HepG2 (cell line): ENCODE data around the gene RPL37. TPM values are rescaled to one million over a fixed set of nuclear protein-coding genes. Genes with fewer than 3 reads are reported as not detected.

Experiments used
- ATAC-seq: fragments of 200-7000 bp; cut with Tn5 transposase; 3 replicates; pipeline ENCODE4 v1.9.1; 2020; ENCODE audit warnings: mild to moderate bottlenecking, moderate library complexity
- BruUV-seq: library from RNA; stranded (reverse); fragments of 400-500 nt; replicated peaks from 2 replicates; lab custom pipeline; 2021; lab: Mats Ljungman, UMichigan
- CTCF ChIA-PET: fragments of 300-600 bp; formaldehyde crosslinking; extraction: SDS; loops from one replicate; lab custom pipeline; 2021; ENCODE audit warnings: low total read pairs, inconsistent platforms, low intra/inter-chr PET ratio; lab: Yijun Ruan, JAX
- POLR2A ChIA-PET: fragments of 350-600 bp; sonication (Branson Sonifier 250); formaldehyde crosslinking; loops from one replicate; lab custom pipeline; 2020; ENCODE audit warnings: antibody characterized with exemption, inconsistent platforms; lab: Yijun Ruan, JAX
- DNase-seq: peaks from one replicate; pipeline ENCODE4 v3.0.0-alpha.2; 2015; ENCODE audit warnings: low spot score
- FAIRE-seq: peaks from 3 replicates; lab custom pipeline; 2011; peaks lifted over from hg19 to GRCh38; lab: Jason Lieb, UNC
- H2AFZ ChIP-seq: one replicate; pipeline ENCODE4 v1.6.1; 2011; ENCODE audit warnings: low read length, inconsistent platforms
- H3K27ac ChIP-seq: fragments of 300-600 bp; 3 replicates; pipeline ENCODE4 v1.8.0; 2011; ENCODE audit warnings: mixed run types, mild to moderate bottlenecking, mixed read lengths, low read length, inconsistent platforms; ENCODE audit not compliant: insufficient read depth; ENCODE audit errors: extremely low read length
- H3K27me3 ChIP-seq, 2 experiments: fragments of 200-600 bp in 1 of 2; 2 replicates in 1 of 2; 3 replicates in 1 of 2; pipeline versions ENCODE4 v1.6.0 to v1.8.0; 2011; ENCODE audit warnings: low read length in 2 of 2, mild to moderate bottlenecking in 2 of 2, moderate library complexity in 2 of 2, inconsistent platforms in 1 of 2; ENCODE audit not compliant: insufficient read depth in 2 of 2, control insufficient read depth in 1 of 2
- H3K36me3 ChIP-seq, 2 experiments: fragments of 200-600 bp in 1 of 2; replicated peaks in 1 of 2; 2 replicates in 1 of 2; 3 replicates in 1 of 2; pipeline versions ENCODE4 v1.5.1 to v1.8.0; 2011; ENCODE audit warnings: low read length in 2 of 2, inconsistent platforms in 1 of 2; ENCODE audit not compliant: insufficient read depth in 2 of 2, control insufficient read depth in 1 of 2
- H3K4me1 ChIP-seq: 2 replicates; pipeline ENCODE4 v1.5.1; 2012; ENCODE audit warnings: low read length, inconsistent platforms; ENCODE audit not compliant: insufficient read depth
- H3K4me2 ChIP-seq: 2 replicates; pipeline ENCODE4 v1.6.0; 2011; ENCODE audit warnings: low read depth, low read length, inconsistent platforms
- H3K4me3 ChIP-seq, 3 experiments: fragments of 200-600 bp in 1 of 3; sonication (generic), shearing (Covaris generic) in 1 of 3; replicated peaks in 1 of 3; 2 replicates each; pipeline ENCODE4 v1.5.1; 2011 to 2016; ENCODE audit warnings: low read length in 3 of 3, inconsistent platforms in 2 of 3, low read depth in 2 of 3, mild to moderate bottlenecking in 2 of 3, control low read depth in 1 of 3, mixed read lengths in 1 of 3; ENCODE audit not compliant: insufficient read depth in 1 of 3
- H3K79me2 ChIP-seq: one replicate; pipeline ENCODE4 v1.6.1; 2011; ENCODE audit warnings: low read length, inconsistent platforms; ENCODE audit not compliant: insufficient read depth
- H3K9ac ChIP-seq: 2 replicates; pipeline ENCODE4 v1.6.0; 2011; ENCODE audit warnings: mild to moderate bottlenecking, low read depth, low read length, inconsistent platforms; ENCODE audit not compliant: insufficient read depth
- H3K9me3 ChIP-seq: 2 replicates; pipeline ENCODE4 v1.5.1; 2012; ENCODE audit warnings: mild to moderate bottlenecking, low read length
- H4K20me1 ChIP-seq: 2 replicates; pipeline ENCODE4 v1.6.0; 2011; ENCODE audit warnings: inconsistent platforms, mild to moderate bottlenecking, low read length, moderate library complexity; ENCODE audit not compliant: insufficient read depth
- EEA1 ChIP-seq: sonication (generic); formaldehyde crosslinking; IDR thresholded peaks from 2 replicates; pipeline ENCODE4 v1.5.1; 2020; ENCODE audit warnings: mild to moderate bottlenecking, missing genetic modification reagents, borderline replicate concordance
- HHEX ChIP-seq: IDR thresholded peaks from 2 replicates; pipeline ENCODE4 v1.6.1; 2016; ENCODE audit warnings: control low read depth
- KDM2A ChIP-seq: sonication (generic); formaldehyde crosslinking; IDR thresholded peaks from 2 replicates; pipeline ENCODE4 v1.4.0; 2020; ENCODE audit warnings: low read depth, missing genetic modification reagents, borderline replicate concordance
- KDM3A ChIP-seq: IDR thresholded peaks from 2 replicates; pipeline ENCODE4 v1.6.1; 2018; ENCODE audit warnings: low read depth, missing compliant biosample characterization
- MAFK ChIP-seq, 2 experiments: IDR thresholded peaks in 1 of 2; conservative IDR thresholded peaks in 1 of 2; 2 replicates each; pipeline ENCODE4 v1.6.1; 2011; ENCODE audit warnings: improper control_type of control experiment in 2 of 2, low read length in 2 of 2
- MXI1 ChIP-seq: IDR thresholded peaks from 3 replicates; pipeline ENCODE4 v1.6.1; 2012; ENCODE audit warnings: low read depth, low read length, inconsistent platforms, borderline replicate concordance
- POGZ ChIP-seq: sonication (generic); formaldehyde crosslinking; IDR thresholded peaks from 2 replicates; pipeline ENCODE4 v1.4.0; 2020; ENCODE audit warnings: mild to moderate bottlenecking, missing genetic modification reagents
- ZKSCAN8 ChIP-seq: IDR thresholded peaks from 2 replicates; pipeline ENCODE4 v1.6.1; 2016; ENCODE audit warnings: borderline replicate concordance, missing genetic modification reagents, missing compliant biosample characterization
- ZNF768 ChIP-seq: sonication (generic); formaldehyde crosslinking; IDR thresholded peaks from 2 replicates; pipeline ENCODE4 v1.4.0; 2020; ENCODE audit warnings: missing genetic modification reagents
- ZNF772 ChIP-seq: sonication (generic); formaldehyde crosslinking; IDR thresholded peaks from 2 replicates; pipeline ENCODE4 v1.5.0; 2020; ENCODE audit warnings: mild to moderate bottlenecking, missing genetic modification reagents
- WGBS: methylation state at CpG from one replicate; pipeline ENCODE4 v1.1.6; 2017; ENCODE audit warnings: low lambda C conversion rate; 5-methylcytosine and 5-hydroxymethylcytosine counted together
- in situ Hi-C: cut with HindIII; loops from 2 replicates; pipeline ENCODE4 v1.10.0; 2017; ENCODE audit warnings: low pct_unique_long_range_greater_than_20kb; ENCODE audit not compliant: extremely low pct_ligation_motif_present
- intact Hi-C: fragments of 100-400 bp; cut with micrococcal nuclease; formaldehyde crosslinking; loops from one replicate; pipeline ENCODE4 v1.10.0; 2022; ENCODE audit not compliant: unreplicated experiment
- polyA plus RNA-seq, 8 experiments: library from polyadenylated mRNA; depleted of rRNA in 3 of 8; stranded (reverse) in 7 of 8; unstranded in 1 of 8; fragments of >200 nt; fragmentation: Illumina TruSeq in 4 of 8; extraction: Trizol in 4 of 8; gene quantifications; 2 replicates each; pipeline versions ENCODE4 v1.2.1 to v1.2.3, GENCODE V29; 2011 to 2016; ENCODE audit warnings: low read depth in 4 of 8, missing spikeins in 1 of 8, mixed read lengths in 1 of 8; ENCODE audit not compliant: insufficient read depth in 1 of 8
- total RNA-seq, 5 experiments: library from RNA; depleted of rRNA; stranded (reverse); fragments of >200 nt; fragmentation: Illumina TruSeq; extraction: Trizol; gene quantifications; 2 replicates each; pipeline ENCODE4 v1.2.3, GENCODE V29; 2016; ENCODE audit warnings: low read depth in 1 of 5
- TF ChIP-seq, protein P1 (sequence below): sonication (generic); formaldehyde crosslinking; conservative IDR thresholded peaks from 2 replicates; pipeline ENCODE4 v1.4.0; 2020; ENCODE audit warnings: missing genetic modification reagents
- TF ChIP-seq, protein P2 (sequence below): sonication (generic); formaldehyde crosslinking; conservative IDR thresholded peaks from 2 replicates; pipeline ENCODE4 v1.4.0; 2020; ENCODE audit warnings: missing genetic modification reagents

RPL37 gene
- total and polyA plus RNA-seq, 2 of the 13 experiments (the other 11 are each of a cell fraction or from before 2014, with no cell fraction given): 1,981 to 3,367 TPM

DNA sequence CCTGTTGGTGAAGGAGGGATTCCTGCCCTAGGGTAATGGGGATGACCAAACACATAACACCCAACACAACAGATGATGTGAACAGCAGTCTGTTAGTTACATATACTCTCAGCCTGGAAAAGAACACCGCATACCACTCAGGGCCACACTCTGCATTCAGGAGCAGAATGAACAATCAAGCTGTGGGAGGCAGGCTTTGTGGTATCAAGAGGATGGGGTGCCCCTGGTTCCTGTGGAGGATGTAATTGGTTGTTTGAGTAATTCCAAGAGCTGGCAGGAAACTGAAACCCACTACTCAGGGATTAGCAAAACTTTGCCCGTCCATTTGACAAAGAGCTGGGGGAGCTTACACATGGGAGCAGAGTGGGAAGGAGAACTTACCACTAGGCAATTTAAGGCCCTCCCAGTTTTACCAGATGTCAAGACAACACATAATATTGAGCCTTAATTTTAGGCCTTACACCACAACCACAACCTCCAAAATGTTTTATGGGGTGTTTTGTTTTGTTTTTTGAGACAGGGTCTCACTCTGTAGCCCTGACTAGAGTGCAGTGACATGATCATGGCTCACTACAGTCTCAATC is 21.2 kb downstream of the RPL37 start:
- H3K27ac ChIP-seq: no peak overlapping the region
- no peaks in the 10 kb centered on the region for H3K79me2 ChIP-seq
- no TSS peak for BruUV-seq
- FAIRE-seq (no peak), DNase-seq (no peak), ATAC-seq (peak; percentile 43)
- CTCF ChIA-PET: no interaction called here
- no peaks in the 10 kb centered on the region for H3K27me3 ChIP-seq
- H3K36me3 ChIP-seq: no peaks in the 10 kb centered on the region
- no peak overlapping the region for H3K4me3 ChIP-seq
- H3K4me1 ChIP-seq: no peaks in the 10 kb centered on the region
- H3K9ac ChIP-seq: no peak overlapping the region
- no peaks in the 10 kb centered on the region for H3K9me3 ChIP-seq
- in situ Hi-C loops (no loop called here), intact Hi-C loops (no loop called here)
- no peaks in the 10 kb centered on the region for H4K20me1 ChIP-seq
- POLR2A ChIA-PET: no interaction called here
- TF ChIP-seq KDM3A (CRISPR knock-in tag) (no peak), POGZ (CRISPR knock-in tag) (no peak), EEA1 (CRISPR knock-in tag) (no peak), ZNF772 (CRISPR knock-in tag) (no peak), MAFK (conservative IDR thresholded peaks at IDR 0.05 in 1 of 2, IDR thresholded peaks at IDR 0.05 in 1 of 2; ENCODE audit: low read length in 2 of 2) (no peak), HHEX (no peak), KDM2A (CRISPR knock-in tag) (no peak), ZKSCAN8 (no peak), ZNF768 (CRISPR knock-in tag) (no peak), MXI1 (no peak)
- TF ChIP-seq, protein P1, sequence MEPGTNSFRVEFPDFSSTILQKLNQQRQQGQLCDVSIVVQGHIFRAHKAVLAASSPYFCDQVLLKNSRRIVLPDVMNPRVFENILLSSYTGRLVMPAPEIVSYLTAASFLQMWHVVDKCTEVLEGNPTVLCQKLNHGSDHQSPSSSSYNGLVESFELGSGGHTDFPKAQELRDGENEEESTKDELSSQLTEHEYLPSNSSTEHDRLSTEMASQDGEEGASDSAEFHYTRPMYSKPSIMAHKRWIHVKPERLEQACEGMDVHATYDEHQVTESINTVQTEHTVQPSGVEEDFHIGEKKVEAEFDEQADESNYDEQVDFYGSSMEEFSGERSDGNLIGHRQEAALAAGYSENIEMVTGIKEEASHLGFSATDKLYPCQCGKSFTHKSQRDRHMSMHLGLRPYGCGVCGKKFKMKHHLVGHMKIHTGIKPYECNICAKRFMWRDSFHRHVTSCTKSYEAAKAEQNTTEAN (CRISPR knock-in tag): no peak
- TF ChIP-seq, protein P2, sequence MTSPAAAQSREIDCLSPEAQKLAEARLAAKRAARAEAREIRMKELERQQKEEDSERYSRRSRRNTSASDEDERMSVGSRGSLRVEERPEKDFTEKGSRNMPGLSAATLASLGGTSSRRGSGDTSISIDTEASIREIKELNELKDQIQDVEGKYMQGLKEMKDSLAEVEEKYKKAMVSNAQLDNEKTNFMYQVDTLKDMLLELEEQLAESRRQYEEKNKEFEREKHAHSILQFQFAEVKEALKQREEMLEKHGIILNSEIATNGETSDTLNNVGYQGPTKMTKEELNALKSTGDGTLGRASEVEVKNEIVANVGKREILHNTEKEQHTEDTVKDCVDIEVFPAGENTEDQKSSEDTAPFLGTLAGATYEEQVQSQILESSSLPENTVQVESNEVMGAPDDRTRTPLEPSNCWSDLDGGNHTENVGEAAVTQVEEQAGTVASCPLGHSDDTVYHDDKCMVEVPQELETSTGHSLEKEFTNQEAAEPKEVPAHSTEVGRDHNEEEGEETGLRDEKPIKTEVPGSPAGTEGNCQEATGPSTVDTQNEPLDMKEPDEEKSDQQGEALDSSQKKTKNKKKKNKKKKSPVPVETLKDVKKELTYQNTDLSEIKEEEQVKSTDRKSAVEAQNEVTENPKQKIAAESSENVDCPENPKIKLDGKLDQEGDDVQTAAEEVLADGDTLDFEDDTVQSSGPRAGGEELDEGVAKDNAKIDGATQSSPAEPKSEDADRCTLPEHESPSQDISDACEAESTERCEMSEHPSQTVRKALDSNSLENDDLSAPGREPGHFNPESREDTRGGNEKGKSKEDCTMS (CRISPR knock-in tag): no peak
- 79% methylated on average over 2 of the region's 2 CpGs for WGBS
- no peak overlapping the region for H2AFZ ChIP-seq
- no peak overlapping the region for H3K4me2 ChIP-seq
